Panc1 (cell line): ENCODE measurements around the gene ITPR3. TPM values are rescaled to one million over a fixed set of nuclear protein-coding genes. Genes with fewer than 3 reads are reported as not detected.
A peak's percentile ranks its signal among the peaks of the same experiment; 100 is the strongest.

Source experiments
- ATAC-seq: fragments of 200-7000 bp; cut with Tn5 transposase; 2 replicates; pipeline ENCODE4 v1.9.1; 2020; ENCODE audit warnings: mild to moderate bottlenecking, moderate library complexity
- BruUV-seq: library from RNA; stranded (reverse); fragments of 400-500 nt; replicated peaks from 2 replicates; lab custom pipeline; 2021; lab: Mats Ljungman, UMichigan
- CTCF ChIA-PET: fragments of 300-600 bp; sonication (Branson Sonifier 250); formaldehyde crosslinking; loops from one replicate; lab custom pipeline; 2022; ENCODE audit warnings: antibody characterized with exemption; lab: Charles Lee
- POLR2A ChIA-PET: fragments of 300-600 bp; sonication (Branson Sonifier 250); formaldehyde crosslinking; loops from one replicate; lab custom pipeline; 2022; ENCODE audit warnings: antibody characterized with exemption; lab: Charles Lee
- DNase-seq: peaks from one replicate; pipeline ENCODE4 v3.0.0-alpha.2; 2010; ENCODE audit warnings: low read depth, low spot score
- H3K27ac ChIP-seq: 2 replicates; pipeline ENCODE4 v1.5.1; 2011; ENCODE audit warnings: mild to moderate bottlenecking, low read length, inconsistent platforms
- H3K27me3 ChIP-seq: fragments of 200-500 bp; sonication (Bioruptor generic); 2 replicates; pipeline ENCODE4 v1.6.0; 2014; ENCODE audit warnings: low read length, inconsistent platforms; ENCODE audit not compliant: control insufficient read depth, insufficient read depth
- H3K36me3 ChIP-seq: fragments of 200-500 bp; sonication (Bioruptor generic); 2 replicates; pipeline ENCODE4 v1.5.1; 2014; ENCODE audit warnings: inconsistent platforms, mild to moderate bottlenecking, low read length, moderate library complexity; ENCODE audit not compliant: control insufficient read depth, insufficient read depth
- H3K4me1 ChIP-seq: 2 replicates; pipeline ENCODE4 v1.5.1; 2011; ENCODE audit warnings: inconsistent platforms, mild to moderate bottlenecking, low read length, moderate library complexity; ENCODE audit not compliant: control insufficient read depth, insufficient read depth
- H3K4me3 ChIP-seq, 2 experiments: 2 replicates each; pipeline ENCODE4 v1.5.1; 2011 to 2012; ENCODE audit warnings: low read depth in 2 of 2, low read length in 2 of 2, mild to moderate bottlenecking in 2 of 2, inconsistent platforms in 1 of 2, moderate library complexity in 1 of 2
- H3K9me3 ChIP-seq: fragments of 200-500 bp; sonication (Bioruptor generic); 2 replicates; pipeline ENCODE4 v1.5.1; 2014; ENCODE audit warnings: low read depth, mild to moderate bottlenecking, inconsistent platforms, low read length, moderate library complexity; ENCODE audit not compliant: control insufficient read depth, insufficient read depth
- CTCF ChIP-seq: fragments of 450-650 bp; IDR thresholded peaks from 2 replicates; pipeline ENCODE4 v1.5.1; 2017; ENCODE audit warnings: mild to moderate bottlenecking
- POLR2AphosphoS5 ChIP-seq: IDR thresholded peaks from 2 replicates; pipeline ENCODE4 v1.6.1; 2012; ENCODE audit warnings: mild to moderate bottlenecking, low read depth, low read length, moderate library complexity
- REST ChIP-seq, 2 experiments: IDR thresholded peaks; 2 replicates each; pipeline ENCODE4 v1.6.1; 2011 to 2012; ENCODE audit warnings: low read depth in 2 of 2, control low read depth in 1 of 2, low read length in 1 of 2, mild to moderate bottlenecking in 1 of 2, moderate library complexity in 1 of 2; ENCODE audit not compliant: insufficient read depth in 1 of 2
- SIN3A ChIP-seq: IDR thresholded peaks from 2 replicates; pipeline ENCODE4 v1.6.1; 2012; ENCODE audit warnings: low read depth, mild to moderate bottlenecking, low read length, moderate library complexity, borderline replicate concordance; ENCODE audit not compliant: insufficient read depth
- TCF7L2 ChIP-seq: IDR thresholded peaks from 2 replicates; pipeline ENCODE4 v1.6.1; 2011; ENCODE audit warnings: mild to moderate bottlenecking, low read depth, low read length, inconsistent platforms
- in situ Hi-C: cut with HindIII; loops from 2 replicates; pipeline ENCODE4 v1.10.0; 2016; ENCODE audit warnings: low sequenced_read_pairs, low pct_unique_long_range_greater_than_20kb
- intact Hi-C: fragments of 100-400 bp; cut with micrococcal nuclease; formaldehyde crosslinking; loops from one replicate; pipeline ENCODE4 v1.10.0; 2022; ENCODE audit not compliant: unreplicated experiment
- total RNA-seq: library from RNA; stranded (reverse); gene quantifications from one replicate; pipeline ENCODE4 v1.2.1, GENCODE V29; 2021; ENCODE audit not compliant: unreplicated experiment

The ITPR3 gene
- total RNA-seq, 1 experiment from 2014 or later, result 65.8 TPM

- POLR2A ChIA-PET, result interaction anchor here (0.8 kb wide), 1 partner anchor 9 kb away, joined by 3 read pairs; no protein-coding TSS in a partner anchor
- intact Hi-C loops, result no loop called here
- peak overlapping the region; percentile 32; the same call in 1 of the 2 replicates for H3K27ac ChIP-seq
Measured at GRCh38 chr6:33702345-33702977, 81.3 kb downstream of the ITPR3 start.

GRCh38 chr6:33704215-33705066 is 83.3 kb downstream of the ITPR3 start:
- ATAC-seq, result no peak
- no peak for TF ChIP-seq CTCF
- TF ChIP-seq POLR2AphosphoS5, result peak; percentile 73

More at GRCh38 chr6:33702345-33702977, 81.3 kb downstream of the ITPR3 start:
- peak; percentile 85 for ATAC-seq
- Histone ChIP-seq H3K27me3 (no peaks in the 10 kb centered on the region), H3K4me3 (no peak overlapping the region), H3K9me3 (no peaks in the 10 kb centered on the region), H3K4me1 (peaks cover 4% of the 10 kb centered on the region), H3K36me3 (peaks cover 7% of the 10 kb centered on the region; the same call in 1 of the 2 replicates)
- DNase-seq, result peak; percentile 58
- in situ Hi-C loops, result no loop called here
- TF ChIP-seq CTCF (peak; percentile 83), TCF7L2 (no peak)
- CTCF ChIA-PET, result no interaction called here
- BruUV-seq, result no TSS peak

GRCh38 chr6:33705268-33705885 is 84.3 kb downstream of the ITPR3 start:
- no TSS peak for BruUV-seq
- POLR2A ChIA-PET, result interaction anchor here (0.5 kb wide), 1 partner anchor 60 kb away, joined by 5 read pairs; no protein-coding TSS in a partner anchor
- Histone ChIP-seq H3K4me1 (peaks cover 4% of the 10 kb centered on the region), H3K4me3 (no peak overlapping the region), H3K27ac (no peak overlapping the region), H3K36me3 (peaks cover 7% of the 10 kb centered on the region; the same call in 1 of the 2 replicates), H3K27me3 (no peaks in the 10 kb centered on the region), H3K9me3 (no peaks in the 10 kb centered on the region)
- in situ Hi-C loops, result no loop called here
- TF ChIP-seq CTCF, result no peak
- no peak for TF ChIP-seq SIN3A
- TF ChIP-seq TCF7L2, result no peak
- no peak for TF ChIP-seq REST (IDR thresholded peaks at IDR 0.05; ENCODE audit: insufficient read depth in 1 of 2, low read depth in 2 of 2, low read length in 1 of 2)
- TF ChIP-seq POLR2AphosphoS5, result no peak
- CTCF ChIA-PET, result no interaction called here
- intact Hi-C loops, result no loop called here
- DNase-seq (no peak), ATAC-seq (no peak)

More at GRCh38 chr6:33704215-33705066, 83.3 kb downstream of the ITPR3 start:
- no peaks in the 10 kb centered on the region for H3K27me3 ChIP-seq
- intact Hi-C loops, result no loop called here
- POLR2A ChIA-PET, result no interaction called here
- H3K9me3 ChIP-seq, result no peaks in the 10 kb centered on the region
- no peak overlapping the region for H3K27ac ChIP-seq
- in situ Hi-C loops, result no loop called here
- no peak for DNase-seq
- BruUV-seq, result no TSS peak
- peaks cover 8% of the 10 kb centered on the region; the same call in 1 of the 2 replicates for H3K36me3 ChIP-seq
- H3K4me1 ChIP-seq, result no peaks in the 10 kb centered on the region; the same call in 1 of the 2 replicates
- H3K4me3 ChIP-seq, result no peak overlapping the region
- CTCF ChIA-PET, result no interaction called here
